Ishikawa (cell line): ENCODE measurements around the gene AGFG2.

Experiments used
- CEBPB ChIP-seq: IDR thresholded peaks from 2 replicates; pipeline ENCODE4 v1.6.1; 2012
- CREB1 ChIP-seq: IDR thresholded peaks from 2 replicates; pipeline ENCODE4 v1.6.1; 2012; ENCODE audit warnings: low read depth
- EP300 ChIP-seq: IDR thresholded peaks from 2 replicates; pipeline ENCODE4 v1.6.1; 2012; ENCODE audit warnings: borderline replicate concordance
- FOXM1 ChIP-seq: IDR thresholded peaks from 2 replicates; pipeline ENCODE4 v1.6.1; 2012; ENCODE audit warnings: low read depth, borderline replicate concordance
- NFIC ChIP-seq: IDR thresholded peaks from 2 replicates; pipeline ENCODE4 v1.6.1; 2012
- RAD21 ChIP-seq: IDR thresholded peaks from 2 replicates; pipeline ENCODE4 v1.6.1; 2012; ENCODE audit warnings: low read depth
- TAF1 ChIP-seq: IDR thresholded peaks from 2 replicates; pipeline ENCODE4 v1.6.1; 2012; ENCODE audit warnings: low read depth, mild to moderate bottlenecking
- TCF12 ChIP-seq: IDR thresholded peaks from 2 replicates; pipeline ENCODE4 v1.6.1; 2012; ENCODE audit warnings: low read depth
- TEAD4 ChIP-seq: IDR thresholded peaks from 2 replicates; pipeline ENCODE4 v1.6.1; 2012
- TF ChIP-seq, protein P1 (sequence below): IDR thresholded peaks from 2 replicates; pipeline ENCODE4 v1.6.1; 2012; ENCODE audit warnings: low read depth, mild to moderate bottlenecking
- TF ChIP-seq, protein P2 (sequence below): IDR thresholded peaks from 2 replicates; pipeline ENCODE4 v1.6.1; 2012
- TF ChIP-seq, protein P3 (sequence below): IDR thresholded peaks from 2 replicates; pipeline ENCODE4 v1.6.1; 2012

The AGFG2 gene

DNA sequence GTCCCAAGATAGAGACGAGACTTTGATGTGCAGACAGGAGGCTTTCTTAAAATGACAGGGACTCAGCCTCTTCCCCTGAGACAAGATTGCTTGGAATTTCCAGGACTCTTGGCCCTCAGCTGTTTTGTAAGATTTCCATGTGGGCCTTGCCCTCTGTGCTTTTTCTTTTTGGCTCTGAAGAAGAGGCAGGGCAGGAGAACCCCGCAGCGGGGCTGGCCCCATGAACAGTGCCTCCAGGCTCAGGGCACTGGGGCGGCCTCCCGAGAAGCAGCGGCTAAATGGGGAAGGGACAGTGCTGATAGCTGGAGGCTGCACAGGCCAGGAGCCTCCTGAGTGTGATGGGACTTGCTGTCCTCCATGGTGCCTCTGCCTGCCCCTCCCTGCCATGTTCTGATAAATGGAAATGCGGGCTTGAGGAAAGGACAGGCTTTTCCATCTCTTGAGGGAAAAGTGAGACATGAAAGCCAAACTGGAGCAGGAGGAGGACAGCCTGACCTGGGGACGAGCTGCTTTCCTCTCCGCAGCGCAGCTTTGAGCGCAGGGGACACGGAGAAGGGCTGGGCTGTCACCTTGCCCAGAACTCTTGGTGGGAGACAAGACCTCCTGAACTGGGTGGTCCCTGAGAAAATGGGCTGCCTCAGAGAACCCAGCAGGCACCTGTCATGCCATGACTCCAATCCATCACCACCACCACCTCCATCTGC is 22.6 kb downstream of the AGFG2 start:
- TF ChIP-seq NFIC (no peak), TCF12 (no peak), TEAD4 (no peak), RAD21 (no peak), TAF1 (no peak), CEBPB (no peak), CREB1 (no peak), FOXM1 (no peak)
- TF ChIP-seq, protein P1, sequence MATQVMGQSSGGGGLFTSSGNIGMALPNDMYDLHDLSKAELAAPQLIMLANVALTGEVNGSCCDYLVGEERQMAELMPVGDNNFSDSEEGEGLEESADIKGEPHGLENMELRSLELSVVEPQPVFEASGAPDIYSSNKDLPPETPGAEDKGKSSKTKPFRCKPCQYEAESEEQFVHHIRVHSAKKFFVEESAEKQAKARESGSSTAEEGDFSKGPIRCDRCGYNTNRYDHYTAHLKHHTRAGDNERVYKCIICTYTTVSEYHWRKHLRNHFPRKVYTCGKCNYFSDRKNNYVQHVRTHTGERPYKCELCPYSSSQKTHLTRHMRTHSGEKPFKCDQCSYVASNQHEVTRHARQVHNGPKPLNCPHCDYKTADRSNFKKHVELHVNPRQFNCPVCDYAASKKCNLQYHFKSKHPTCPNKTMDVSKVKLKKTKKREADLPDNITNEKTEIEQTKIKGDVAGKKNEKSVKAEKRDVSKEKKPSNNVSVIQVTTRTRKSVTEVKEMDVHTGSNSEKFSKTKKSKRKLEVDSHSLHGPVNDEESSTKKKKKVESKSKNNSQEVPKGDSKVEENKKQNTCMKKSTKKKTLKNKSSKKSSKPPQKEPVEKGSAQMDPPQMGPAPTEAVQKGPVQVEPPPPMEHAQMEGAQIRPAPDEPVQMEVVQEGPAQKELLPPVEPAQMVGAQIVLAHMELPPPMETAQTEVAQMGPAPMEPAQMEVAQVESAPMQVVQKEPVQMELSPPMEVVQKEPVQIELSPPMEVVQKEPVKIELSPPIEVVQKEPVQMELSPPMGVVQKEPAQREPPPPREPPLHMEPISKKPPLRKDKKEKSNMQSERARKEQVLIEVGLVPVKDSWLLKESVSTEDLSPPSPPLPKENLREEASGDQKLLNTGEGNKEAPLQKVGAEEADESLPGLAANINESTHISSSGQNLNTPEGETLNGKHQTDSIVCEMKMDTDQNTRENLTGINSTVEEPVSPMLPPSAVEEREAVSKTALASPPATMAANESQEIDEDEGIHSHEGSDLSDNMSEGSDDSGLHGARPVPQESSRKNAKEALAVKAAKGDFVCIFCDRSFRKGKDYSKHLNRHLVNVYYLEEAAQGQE, result no peak
- TF ChIP-seq, protein P2, sequence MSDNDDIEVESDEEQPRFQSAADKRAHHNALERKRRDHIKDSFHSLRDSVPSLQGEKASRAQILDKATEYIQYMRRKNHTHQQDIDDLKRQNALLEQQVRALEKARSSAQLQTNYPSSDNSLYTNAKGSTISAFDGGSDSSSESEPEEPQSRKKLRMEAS, result no peak
- TF ChIP-seq, protein P3, sequence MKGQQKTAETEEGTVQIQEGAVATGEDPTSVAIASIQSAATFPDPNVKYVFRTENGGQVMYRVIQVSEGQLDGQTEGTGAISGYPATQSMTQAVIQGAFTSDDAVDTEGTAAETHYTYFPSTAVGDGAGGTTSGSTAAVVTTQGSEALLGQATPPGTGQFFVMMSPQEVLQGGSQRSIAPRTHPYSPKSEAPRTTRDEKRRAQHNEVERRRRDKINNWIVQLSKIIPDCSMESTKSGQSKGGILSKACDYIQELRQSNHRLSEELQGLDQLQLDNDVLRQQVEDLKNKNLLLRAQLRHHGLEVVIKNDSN, result no peak

DNA sequence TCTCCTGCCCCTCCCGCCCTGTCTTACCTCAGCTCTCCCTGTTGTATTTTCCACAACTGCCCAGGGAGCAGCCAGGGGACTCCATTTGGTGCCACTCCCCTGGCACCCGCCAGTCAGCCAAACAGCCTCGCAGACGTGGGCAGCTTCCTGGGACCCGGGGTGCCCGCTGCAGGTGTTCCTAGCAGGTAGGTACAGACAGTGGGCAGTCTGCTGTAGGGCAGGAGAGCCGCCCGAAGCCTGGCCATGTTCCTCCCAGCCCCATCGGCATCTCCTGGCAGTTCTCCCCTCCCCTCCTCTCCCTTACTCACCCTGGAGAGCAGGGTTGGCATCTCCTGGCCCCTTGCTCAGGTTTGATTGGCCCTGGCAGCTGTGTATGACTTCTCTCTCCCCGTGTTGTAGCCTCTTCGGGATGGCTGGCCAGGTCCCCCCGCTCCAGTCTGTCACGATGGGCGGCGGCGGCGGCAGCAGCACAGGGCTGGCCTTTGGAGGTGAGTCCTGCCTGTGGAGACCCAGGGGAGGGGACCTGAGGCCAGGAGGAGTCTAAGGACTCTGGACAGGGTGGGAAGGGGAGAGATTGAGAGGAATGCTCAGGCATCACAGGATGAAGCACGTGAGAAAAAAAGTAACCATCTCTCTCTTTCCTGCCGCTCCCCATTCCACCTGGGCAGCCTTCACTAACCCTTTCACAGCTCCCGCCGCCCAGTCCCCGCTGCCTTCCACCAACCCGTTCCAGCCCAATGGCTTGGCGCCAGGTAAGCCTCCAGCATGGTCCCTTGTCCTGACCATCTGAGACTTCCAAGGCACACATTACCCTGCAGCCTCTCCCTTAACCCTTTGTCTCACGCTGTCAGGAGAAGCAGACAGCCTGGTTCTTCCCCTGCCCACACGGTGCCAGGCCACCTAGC is 23.4 kb downstream of the AGFG2 start:
- TF ChIP-seq RAD21 (no peak), EP300 (no peak), CEBPB (no peak), CREB1 (no peak), TCF12 (no peak)
- TF ChIP-seq, protein P3, result no peak
- TF ChIP-seq, protein P1, result no peak

DNA sequence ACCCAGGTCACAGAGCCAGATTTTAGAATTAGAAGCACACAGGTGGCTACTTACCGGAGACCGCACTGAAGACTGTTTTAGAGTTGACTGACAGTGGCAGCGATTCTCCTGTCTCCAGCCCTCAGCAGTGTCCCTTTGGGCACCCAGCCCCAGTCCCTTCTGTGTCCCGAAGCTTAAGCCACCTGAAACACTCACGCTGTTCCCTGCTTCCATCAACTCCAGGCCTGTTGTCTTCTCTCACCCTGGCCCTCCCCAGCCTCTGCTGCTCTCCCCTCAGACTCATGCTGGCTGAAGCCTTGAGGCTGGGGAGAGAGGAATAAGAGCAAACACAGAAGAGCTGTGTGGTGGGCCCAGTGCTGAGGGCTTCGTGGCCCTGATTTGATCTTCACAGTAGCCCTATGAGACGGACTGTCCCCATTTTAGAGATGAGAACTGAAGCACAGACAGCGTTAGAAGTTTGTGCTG is 24.1 kb downstream of the AGFG2 start:
- no peak for TF ChIP-seq EP300
- TF ChIP-seq, protein P1, result no peak
- no peak for TF ChIP-seq CEBPB
- TF ChIP-seq, protein P3, result no peak
- no peak for TF ChIP-seq FOXM1
- no peak for TF ChIP-seq RAD21
- TF ChIP-seq TEAD4, result no peak

DNA sequence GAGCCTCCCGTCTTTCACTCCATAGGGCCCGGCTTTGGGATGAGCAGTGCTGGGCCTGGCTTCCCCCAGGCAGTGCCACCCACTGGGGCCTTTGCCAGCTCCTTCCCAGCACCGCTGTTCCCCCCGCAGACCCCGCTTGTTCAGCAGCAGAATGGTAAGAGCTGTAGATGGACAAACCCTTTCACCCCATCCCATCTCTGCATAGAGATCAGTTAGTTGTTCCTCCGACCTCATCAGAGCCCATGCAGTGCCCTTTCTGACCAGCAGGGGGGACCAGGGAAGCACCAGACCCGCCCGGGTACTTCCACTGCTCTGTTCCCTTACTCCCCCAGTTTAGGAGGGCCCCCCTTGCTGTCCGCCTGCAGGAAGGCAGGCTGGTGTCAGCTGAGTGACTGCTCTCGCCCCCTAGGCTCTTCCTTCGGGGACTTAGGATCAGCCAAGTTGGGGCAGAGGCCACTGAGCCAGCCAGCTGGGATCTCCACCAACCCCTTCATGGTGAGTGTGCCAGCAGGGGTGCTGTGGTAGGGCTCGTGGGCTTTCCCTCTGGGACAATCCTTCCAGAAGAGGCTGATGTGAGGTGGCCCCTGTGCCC is 24.9 kb downstream of the AGFG2 start:
- TF ChIP-seq RAD21 (peak; percentile 75), CEBPB (no peak)
